ENCODE data around the gene PRPF19. TPM values are rescaled to one million over a fixed set of nuclear protein-coding genes. Genes with fewer than 3 reads are reported as not detected.

The PRPF19 gene
- total RNA-seq, 4 donors from 2014 or later: 35.7 to 63.0 (median 57.1) TPM

GRCh38 chr11:60869451-60869825, 36.9 kb downstream of the PRPF19 start:
- H3K4me1 ChIP-seq: peaks cover 21 to 30% (median 23%) of the 10 kb centered on the region in 4 donors
- TF ChIP-seq CTCF (IDR thresholded peaks at IDR 0.05) (no peak), EP300 (IDR thresholded peaks at IDR 0.05) (no peak), POLR2A (IDR thresholded peaks at IDR 0.05; ENCODE audit: low read depth) (no peak), POLR2AphosphoS5 (IDR thresholded peaks at IDR 0.05) (no peak)
- no peak overlapping the region for H3K27ac ChIP-seq (replicated peaks in 1 of 4)
- 85% methylated on average over 5 of the region's 7 CpGs for WGBS
- DNase-seq (ENCODE audit: extremely low spot score): no peak
- peaks cover 0 to 6% (median 0%) of the 10 kb centered on the region in 4 donors for H3K27me3 ChIP-seq
- no peaks in the 10 kb centered on the region for H3K36me3 ChIP-seq
- no peak overlapping the region for H3K4me3 ChIP-seq
- intact Hi-C loops (cut with DNase I): no loop called here
- no peaks in the 10 kb centered on the region for H3K9me3 ChIP-seq

- DNase-seq (ENCODE audit: extremely low spot score): no peak
- Histone ChIP-seq H3K9me3 (no peaks in the 10 kb centered on the region), H3K36me3 (no peaks in the 10 kb centered on the region), H3K27me3 (peaks cover 0 to 6% (median 0%) of the 10 kb centered on the region in 4 donors), H3K4me1 (peaks cover 21 to 30% (median 23%) of the 10 kb centered on the region in 4 donors), H3K27ac (replicated peaks in 1 of 4) (no peak overlapping the region), H3K4me3 (no peak overlapping the region)
- WGBS: 71% methylated on average over 9 of the region's 10 CpGs
- TF ChIP-seq CTCF (IDR thresholded peaks at IDR 0.05) (no peak), POLR2A (IDR thresholded peaks at IDR 0.05; ENCODE audit: low read depth) (no peak), POLR2AphosphoS5 (IDR thresholded peaks at IDR 0.05) (no peak), EP300 (IDR thresholded peaks at IDR 0.05) (no peak)
- intact Hi-C loops (cut with DNase I): no loop called here
Observed at GRCh38 chr11:60868682-60869450, 37.5 kb downstream of the PRPF19 start.

GRCh38 chr11:60867871-60868681, 38.3 kb downstream of the PRPF19 start:
- TF ChIP-seq POLR2AphosphoS5 (IDR thresholded peaks at IDR 0.05) (no peak), POLR2A (IDR thresholded peaks at IDR 0.05; ENCODE audit: low read depth) (no peak), CTCF (IDR thresholded peaks at IDR 0.05) (no peak), EP300 (IDR thresholded peaks at IDR 0.05) (no peak)
- no peak overlapping the region for H3K27ac ChIP-seq (replicated peaks in 1 of 4)
- no peak overlapping the region for H3K4me3 ChIP-seq
- intact Hi-C loops (cut with DNase I): no loop called here
- DNase-seq (ENCODE audit: extremely low spot score): no peak
- peaks cover 0 to 6% (median 0%) of the 10 kb centered on the region in 4 donors for H3K27me3 ChIP-seq
- WGBS: 83% methylated on average over 10 of the region's 10 CpGs
- H3K4me1 ChIP-seq: peaks cover 21 to 28% (median 23%) of the 10 kb centered on the region in 4 donors
- H3K36me3 ChIP-seq: no peaks in the 10 kb centered on the region
- no peaks in the 10 kb centered on the region for H3K9me3 ChIP-seq

- 63% methylated on average over 4 of the region's 13 CpGs for WGBS
Observed at GRCh38 chr11:60866911-60867870, 39.2 kb downstream of the PRPF19 start, which contains the start of gene ZP1. ZP1 (plus strand) TSS chr11:60867542; CDS start chr11:60867562, 20 bp downstream.

More at GRCh38 chr11:60866911-60867870, 39.2 kb downstream of the PRPF19 start, which contains the start of gene ZP1:
- intact Hi-C loops (cut with DNase I): no loop called here
- Histone ChIP-seq H3K27ac (replicated peaks in 1 of 4) (no peak within 1 kb of the TSS), H3K4me3 (no peak within 1 kb of the TSS), H3K27me3 (peaks cover 0 to 6% (median 0%) of the 10 kb centered on the region in 4 donors), H3K36me3 (no peaks in the 10 kb centered on the region), H3K9me3 (no peaks in the 10 kb centered on the region), H3K4me1 (peaks cover 14 to 20% (median 17%) of the 10 kb centered on the region in 4 donors)
- TF ChIP-seq POLR2AphosphoS5 (IDR thresholded peaks at IDR 0.05): no peak
- no peak for TF ChIP-seq EP300 (IDR thresholded peaks at IDR 0.05)
- no peak for TF ChIP-seq POLR2A (IDR thresholded peaks at IDR 0.05; ENCODE audit: low read depth)
- DNase-seq (ENCODE audit: extremely low spot score): no peak

Data from esophagus muscularis mucosa (tissue), 4 donors.